ENCODE data around the gene HPCAL1.

Gene HPCAL1

GRCh38 chr2:10415048-10415447 is 112.3 kb downstream of the HPCAL1 start:
- H3K4me1 ChIP-seq (ENCODE audit: control insufficient read depth, low read length): peaks cover 27% of the 10 kb centered on the region
- peaks cover 4% of the 10 kb centered on the region for H3F3A ChIP-seq (ENCODE audit: control insufficient read depth, insufficient read depth)
- no peaks in the 10 kb centered on the region for H4K20me1 ChIP-seq (ENCODE audit: control insufficient read depth, insufficient read depth, low read depth, low read length)
- no peaks in the 10 kb centered on the region for H3K79me2 ChIP-seq (ENCODE audit: control insufficient read depth, low read length)
- H3K27ac ChIP-seq (ENCODE audit: low read depth, low read length): no peak overlapping the region
- TF ChIP-seq, protein P1, sequence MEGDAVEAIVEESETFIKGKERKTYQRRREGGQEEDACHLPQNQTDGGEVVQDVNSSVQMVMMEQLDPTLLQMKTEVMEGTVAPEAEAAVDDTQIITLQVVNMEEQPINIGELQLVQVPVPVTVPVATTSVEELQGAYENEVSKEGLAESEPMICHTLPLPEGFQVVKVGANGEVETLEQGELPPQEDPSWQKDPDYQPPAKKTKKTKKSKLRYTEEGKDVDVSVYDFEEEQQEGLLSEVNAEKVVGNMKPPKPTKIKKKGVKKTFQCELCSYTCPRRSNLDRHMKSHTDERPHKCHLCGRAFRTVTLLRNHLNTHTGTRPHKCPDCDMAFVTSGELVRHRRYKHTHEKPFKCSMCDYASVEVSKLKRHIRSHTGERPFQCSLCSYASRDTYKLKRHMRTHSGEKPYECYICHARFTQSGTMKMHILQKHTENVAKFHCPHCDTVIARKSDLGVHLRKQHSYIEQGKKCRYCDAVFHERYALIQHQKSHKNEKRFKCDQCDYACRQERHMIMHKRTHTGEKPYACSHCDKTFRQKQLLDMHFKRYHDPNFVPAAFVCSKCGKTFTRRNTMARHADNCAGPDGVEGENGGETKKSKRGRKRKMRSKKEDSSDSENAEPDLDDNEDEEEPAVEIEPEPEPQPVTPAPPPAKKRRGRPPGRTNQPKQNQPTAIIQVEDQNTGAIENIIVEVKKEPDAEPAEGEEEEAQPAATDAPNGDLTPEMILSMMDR (IDR thresholded peaks at IDR 0.05; ENCODE audit: low read depth, low read length, poor library complexity, severe bottlenecking): no peak
- no peak for TF ChIP-seq EZH2phosphoT487 (IDR thresholded peaks at IDR 0.05; ENCODE audit: borderline replicate concordance, low read length)
- no peaks in the 10 kb centered on the region for H3K27me3 ChIP-seq (ENCODE audit: control insufficient read depth, low read length)
- H3K4me3 ChIP-seq (ENCODE audit: low read length): no peak overlapping the region
- H3K9me3 ChIP-seq (ENCODE audit: control insufficient read depth, insufficient read depth, low read length): 0 out of 2 replicates have a peak, but pooled peaks cover 2% of the 10 kb centered on the region
- no peak overlapping the region for H3K4me2 ChIP-seq (ENCODE audit: low read length)
- H3K36me3 ChIP-seq (ENCODE audit: control insufficient read depth, low read length): peaks cover 4% of the 10 kb centered on the region; the same call in 1 of the 2 replicates
- H3K9me2 ChIP-seq (replicated peaks; ENCODE audit: control insufficient read depth, low read length): no peaks in the 10 kb centered on the region

- 0 out of 2 replicates have a peak, but pooled peaks cover 2% of the 10 kb centered on the region for H3K9me3 ChIP-seq (ENCODE audit: control insufficient read depth, insufficient read depth, low read length)
- peaks cover under 1% of the 10 kb centered on the region for H3F3A ChIP-seq (ENCODE audit: control insufficient read depth, insufficient read depth)
- TF ChIP-seq, protein P1 (IDR thresholded peaks at IDR 0.05; ENCODE audit: low read depth, low read length, poor library complexity, severe bottlenecking): no peak
- TF ChIP-seq EZH2phosphoT487 (IDR thresholded peaks at IDR 0.05; ENCODE audit: borderline replicate concordance, low read length): no peak
- peaks cover 4% of the 10 kb centered on the region; the same call in 1 of the 2 replicates for H3K36me3 ChIP-seq (ENCODE audit: control insufficient read depth, low read length)
- H3K4me3 ChIP-seq (ENCODE audit: low read length): no peak overlapping the region
- no peaks in the 10 kb centered on the region for H4K20me1 ChIP-seq (ENCODE audit: control insufficient read depth, insufficient read depth, low read depth, low read length)
- H3K4me1 ChIP-seq (ENCODE audit: control insufficient read depth, low read length): peaks cover 21% of the 10 kb centered on the region
- no peaks in the 10 kb centered on the region for H3K27me3 ChIP-seq (ENCODE audit: control insufficient read depth, low read length)
- H3K79me2 ChIP-seq (ENCODE audit: control insufficient read depth, low read length): no peaks in the 10 kb centered on the region
- no peak overlapping the region for H3K4me2 ChIP-seq (ENCODE audit: low read length)
- H3K9me2 ChIP-seq (replicated peaks; ENCODE audit: control insufficient read depth, low read length): no peaks in the 10 kb centered on the region
- H3K27ac ChIP-seq (ENCODE audit: low read depth, low read length): no peak overlapping the region
These were observed 112.9 kb downstream of the HPCAL1 start for GRCh38 chr2:10415640-10416039.

DNA sequence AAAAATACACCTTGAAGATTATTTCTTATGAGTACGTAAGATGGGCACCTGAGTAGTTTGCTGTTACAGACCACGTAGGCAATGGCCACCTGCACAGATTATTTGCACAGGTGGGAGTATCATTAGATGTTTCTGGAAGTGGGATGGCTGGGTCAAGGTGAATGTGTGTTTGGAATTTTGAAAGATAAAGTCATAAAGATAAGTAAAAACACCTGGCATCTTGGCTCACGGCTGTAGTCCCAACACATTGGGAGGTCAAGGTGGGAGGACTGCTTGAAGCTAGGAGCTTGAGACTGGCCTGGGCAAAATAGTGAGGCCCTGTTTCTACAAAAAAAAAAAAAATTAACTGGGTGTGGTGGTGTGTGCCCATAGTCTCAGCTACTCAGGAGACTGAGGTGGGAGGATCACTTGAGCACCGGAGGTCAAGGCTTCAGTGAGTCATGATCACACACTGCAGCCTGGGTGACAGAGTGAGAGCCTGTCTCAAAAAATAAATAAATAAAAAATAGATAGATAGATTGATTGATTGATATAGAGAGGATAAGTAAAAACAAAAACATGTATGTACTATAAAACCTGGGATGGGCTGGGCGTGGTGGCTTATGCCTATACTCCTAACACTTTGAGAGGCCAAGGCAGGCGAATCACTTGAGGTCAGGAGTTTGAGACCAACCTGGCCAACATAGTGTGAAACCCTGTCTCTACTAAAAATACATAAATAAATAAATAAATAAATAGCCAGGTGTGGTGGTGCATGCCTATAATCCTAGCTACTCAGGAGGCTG is 115.0 kb downstream of the HPCAL1 start:
- H3K27ac ChIP-seq (ENCODE audit: low read depth, low read length): no peak overlapping the region
- no peaks in the 10 kb centered on the region for H3K36me3 ChIP-seq (ENCODE audit: control insufficient read depth, low read length)
- no peaks in the 10 kb centered on the region for H3K27me3 ChIP-seq (ENCODE audit: control insufficient read depth, low read length)
- H3K9me3 ChIP-seq (ENCODE audit: control insufficient read depth, insufficient read depth, low read length): no peaks in the 10 kb centered on the region
- no peak overlapping the region for H3K4me3 ChIP-seq (ENCODE audit: low read length)
- H4K20me1 ChIP-seq (ENCODE audit: control insufficient read depth, insufficient read depth, low read depth, low read length): no peaks in the 10 kb centered on the region
- H3K79me2 ChIP-seq (ENCODE audit: control insufficient read depth, low read length): no peaks in the 10 kb centered on the region
- no peaks in the 10 kb centered on the region for H3F3A ChIP-seq (ENCODE audit: control insufficient read depth, insufficient read depth)
- H3K4me2 ChIP-seq (ENCODE audit: low read length): no peak overlapping the region
- H3K4me1 ChIP-seq (ENCODE audit: control insufficient read depth, low read length): 0 out of 2 replicates have a peak, but pooled peaks cover 4% of the 10 kb centered on the region
- no peak for TF ChIP-seq EZH2phosphoT487 (IDR thresholded peaks at IDR 0.05; ENCODE audit: borderline replicate concordance, low read length)
- TF ChIP-seq, protein P1 (IDR thresholded peaks at IDR 0.05; ENCODE audit: low read depth, low read length, poor library complexity, severe bottlenecking): no peak
- H3K9me2 ChIP-seq (replicated peaks; ENCODE audit: control insufficient read depth, low read length): no peaks in the 10 kb centered on the region
